Endothelial cell of umbilical vein (primary cell): Measurements from ENCODE around the gene ZG16B. TPM values are rescaled to one million over a fixed set of nuclear protein-coding genes. Genes with fewer than 3 reads are reported as not detected.

Experiments
- BruUV-seq: library from RNA; stranded (reverse); fragments of 400-500 nt; replicated peaks from 2 replicates; lab custom pipeline; 2021; lab: Mats Ljungman, UMichigan
- CTCF ChIA-PET: fragments of 300-600, 350-600 bp; sonication (Branson Sonifier 250); formaldehyde crosslinking; loops from one replicate; lab custom pipeline; 2021; ENCODE audit warnings: antibody characterized with exemption, inconsistent platforms; lab: Charles Lee
- POLR2A ChIA-PET: fragments of 300-600, 350-600 bp; sonication (Branson Sonifier 250); formaldehyde crosslinking; loops from one replicate; lab custom pipeline; 2021; ENCODE audit warnings: antibody characterized with exemption, inconsistent platforms; lab: Charles Lee
- DNase-seq: peaks from one replicate; pipeline ENCODE4 v3.0.0-alpha.2; 2011; ENCODE audit warnings: low read depth, low spot score
- FAIRE-seq: peaks from 2 replicates; lab custom pipeline; 2011; peaks lifted over from hg19 to GRCh38; lab: Jason Lieb, UNC
- H2AFZ ChIP-seq: 2 replicates; pipeline ENCODE4 v1.6.0; 2012; ENCODE audit warnings: low read depth, low read length, control low read depth, inconsistent platforms
- H3K27ac ChIP-seq: 2 replicates; pipeline ENCODE4 v1.5.1; 2011; ENCODE audit warnings: low read depth, mild to moderate bottlenecking, control low read depth, low read length, moderate library complexity; ENCODE audit not compliant: insufficient read depth
- H3K27me3 ChIP-seq, 2 experiments: 2 replicates each; pipeline versions ENCODE4 v1.6.0 to v1.6.1; 2011; ENCODE audit warnings: low read length in 2 of 2, mixed read lengths in 1 of 2; ENCODE audit not compliant: control insufficient read depth in 2 of 2, insufficient read depth in 2 of 2
- H3K36me3 ChIP-seq, 2 experiments: 2 replicates in 1 of 2; 3 replicates in 1 of 2; pipeline ENCODE4 v1.5.1; 2011; ENCODE audit warnings: low read length in 2 of 2, mild to moderate bottlenecking in 1 of 2, moderate library complexity in 1 of 2; ENCODE audit not compliant: control insufficient read depth in 2 of 2, insufficient read depth in 2 of 2; ENCODE audit errors: extremely low read depth in 1 of 2
- H3K4me1 ChIP-seq: 3 replicates; pipeline ENCODE4 v1.5.1; 2011; ENCODE audit warnings: mild to moderate bottlenecking, low read length; ENCODE audit not compliant: control insufficient read depth, insufficient read depth; ENCODE audit errors: extremely low read depth
- H3K4me2 ChIP-seq: 2 replicates; pipeline ENCODE4 v1.6.1; 2011; ENCODE audit warnings: low read length, control low read depth, mixed read lengths; ENCODE audit not compliant: insufficient read depth
- H3K4me3 ChIP-seq, 3 experiments: fragments of 200-600 bp in 1 of 3; sonication (generic), shearing (Covaris generic) in 1 of 3; replicated peaks in 1 of 3; 2 replicates each; pipeline ENCODE4 v1.5.1; 2011 to 2016; ENCODE audit warnings: control low read depth in 3 of 3, low read length in 3 of 3, mild to moderate bottlenecking in 2 of 3, inconsistent platforms in 1 of 3, low read depth in 1 of 3, moderate library complexity in 1 of 3; ENCODE audit not compliant: insufficient read depth in 1 of 3
- H3K79me2 ChIP-seq: 2 replicates; pipeline ENCODE4 v1.6.0; 2012; ENCODE audit warnings: low read length, inconsistent platforms; ENCODE audit not compliant: control insufficient read depth, insufficient read depth
- H3K9ac ChIP-seq: replicated peaks from 2 replicates; pipeline ENCODE3; 2011; ENCODE audit warnings: low read length, control low read depth; ENCODE audit not compliant: insufficient read depth; ENCODE audit errors: extremely low read depth
- H3K9me1 ChIP-seq: replicated peaks from 3 replicates; pipeline ENCODE4 v1.6.0; 2011; ENCODE audit warnings: mild to moderate bottlenecking, low read length; ENCODE audit not compliant: control insufficient read depth, insufficient read depth; ENCODE audit errors: extremely low read depth
- H3K9me3 ChIP-seq: replicated peaks from 2 replicates; pipeline ENCODE4 v1.5.1; 2012; ENCODE audit warnings: low read length, inconsistent platforms; ENCODE audit not compliant: control insufficient read depth, insufficient read depth
- H4K20me1 ChIP-seq: replicated peaks from 2 replicates; pipeline ENCODE3; 2011; ENCODE audit warnings: mild to moderate bottlenecking, low read length; ENCODE audit not compliant: control insufficient read depth, insufficient read depth; ENCODE audit errors: extremely low read depth
- EZH2 ChIP-seq: IDR thresholded peaks from 2 replicates; pipeline ENCODE4 v1.6.1; 2012; ENCODE audit warnings: borderline replicate concordance, low read depth, mild to moderate bottlenecking, moderate library complexity, low read length, inconsistent platforms; ENCODE audit not compliant: severe bottlenecking
- FOS ChIP-seq: IDR thresholded peaks from 2 replicates; pipeline ENCODE4 v1.6.1; 2011; ENCODE audit warnings: mild to moderate bottlenecking, low read length, moderate library complexity, borderline replicate concordance; ENCODE audit not compliant: insufficient read depth
- GATA2 ChIP-seq: IDR thresholded peaks from 2 replicates; pipeline ENCODE4 v1.7.0; 2011; ENCODE audit warnings: low read depth, mild to moderate bottlenecking, moderate library complexity, mixed read lengths, low read length; ENCODE audit not compliant: insufficient read length, insufficient read depth
- JUN ChIP-seq: IDR thresholded peaks from 2 replicates; pipeline ENCODE4 v1.6.1; 2011; ENCODE audit warnings: borderline replicate concordance, low read depth; ENCODE audit not compliant: insufficient read length, insufficient read depth
- MAX ChIP-seq: IDR thresholded peaks from 2 replicates; pipeline ENCODE4 v1.6.1; 2011; ENCODE audit not compliant: insufficient read depth, insufficient read length
- MYC ChIP-seq: IDR thresholded peaks from one replicate; pipeline ENCODE4 v1.6.1; 2011; ENCODE audit warnings: mild to moderate bottlenecking, low read depth, low read length
- POLR2A ChIP-seq: IDR thresholded peaks from 2 replicates; pipeline ENCODE4 v1.6.1; 2012; ENCODE audit warnings: low read depth, mild to moderate bottlenecking, control low read depth, low read length
- POLR2AphosphoS5 ChIP-seq: IDR thresholded peaks from 2 replicates; pipeline ENCODE4 v1.6.1; 2012; ENCODE audit warnings: low read depth, mild to moderate bottlenecking, control low read depth, low read length, moderate library complexity; ENCODE audit not compliant: insufficient read depth
- dilution Hi-C: fragments of 300-500 bp; cut with MboI; formaldehyde crosslinking; loops from one replicate; pipeline ENCODE4 v1.15.0; 2019; ENCODE audit warnings: low sequenced_read_pairs; ENCODE audit not compliant: extremely low pct_ligation_motif_present
- intact Hi-C: fragments of 100-400 bp; cut with micrococcal nuclease; formaldehyde crosslinking; loops from one replicate; pipeline ENCODE4 v1.10.0; 2022
- polyA plus RNA-seq, 4 experiments: library from polyadenylated mRNA; depleted of rRNA in 3 of 4; stranded (reverse) in 3 of 4; unstranded in 1 of 4; fragments of >200 nt; gene quantifications; 2 replicates each; pipeline versions ENCODE4 v1.2.1 to v1.2.3, GENCODE V29; 2011 to 2012; ENCODE audit warnings: missing spikeins in 1 of 4
- total RNA-seq: library from RNA; stranded (reverse); gene quantifications from 2 replicates; pipeline ENCODE4 v1.2.3, GENCODE V29; 2021
- TF ChIP-seq, protein P1 (sequence below), 2 donors: IDR thresholded peaks; 1 replicate in 1 of 2; 2 replicates in 1 of 2; pipeline ENCODE4 v1.5.1; 2011; ENCODE audit warnings: low read length in 2 of 2, mild to moderate bottlenecking in 2 of 2, moderate library complexity in 2 of 2, control low read depth in 1 of 2, inconsistent platforms in 1 of 2, low read depth in 1 of 2; ENCODE audit not compliant: insufficient read depth in 1 of 2; ENCODE audit errors: extremely low read depth in 1 of 2

The ZG16B gene
- total and polyA plus RNA-seq, 2 donors (not counting 3 experiments of a cell fraction or from before 2014, with no cell fraction given), result 0.22 TPM; not detected in 1

GRCh38 chr16:2839650-2840450, 9.7 kb downstream of the ZG16B start:
- H3K9me1 ChIP-seq, result no peaks in the 10 kb centered on the region
- FAIRE-seq (no peak), DNase-seq (no peak)
- no peaks in the 10 kb centered on the region for H3K9me3 ChIP-seq
- H3K4me3 ChIP-seq, result no peak overlapping the region
- H3K4me1 ChIP-seq, result peaks cover 23% of the 10 kb centered on the region
- H3K4me2 ChIP-seq, result no peak overlapping the region
- no peaks in the 10 kb centered on the region for H3K36me3 ChIP-seq
- H3K9ac ChIP-seq, result no peak overlapping the region
- no peaks in the 10 kb centered on the region for H3K79me2 ChIP-seq
- H3K27me3 ChIP-seq, result no peaks in the 10 kb centered on the region
- dilution Hi-C loops, result no loop called here
- no peak overlapping the region for H3K27ac ChIP-seq
- ChIA-PET CTCF (interaction anchor here (0.9 to 6.4 kb wide), 31 partner anchors 9 to 130 kb away, joined by 3 to 372 read pairs (median 8); partner anchors contain the start of genes FLYWCH1, FLYWCH2, PAQR4 and PRSS41), POLR2A (interaction anchor here (0.6 to 1.6 kb wide), 2 partner anchors 28 to 70 kb away, joined by 3 to 8 read pairs; no protein-coding TSS in a partner anchor)
- no peak overlapping the region for H2AFZ ChIP-seq
- TF ChIP-seq POLR2A (no peak), EZH2 (no peak), FOS (no peak), JUN (no peak), MAX (no peak), GATA2 (no peak), POLR2AphosphoS5 (no peak), MYC (no peak)
- TF ChIP-seq, protein P1, sequence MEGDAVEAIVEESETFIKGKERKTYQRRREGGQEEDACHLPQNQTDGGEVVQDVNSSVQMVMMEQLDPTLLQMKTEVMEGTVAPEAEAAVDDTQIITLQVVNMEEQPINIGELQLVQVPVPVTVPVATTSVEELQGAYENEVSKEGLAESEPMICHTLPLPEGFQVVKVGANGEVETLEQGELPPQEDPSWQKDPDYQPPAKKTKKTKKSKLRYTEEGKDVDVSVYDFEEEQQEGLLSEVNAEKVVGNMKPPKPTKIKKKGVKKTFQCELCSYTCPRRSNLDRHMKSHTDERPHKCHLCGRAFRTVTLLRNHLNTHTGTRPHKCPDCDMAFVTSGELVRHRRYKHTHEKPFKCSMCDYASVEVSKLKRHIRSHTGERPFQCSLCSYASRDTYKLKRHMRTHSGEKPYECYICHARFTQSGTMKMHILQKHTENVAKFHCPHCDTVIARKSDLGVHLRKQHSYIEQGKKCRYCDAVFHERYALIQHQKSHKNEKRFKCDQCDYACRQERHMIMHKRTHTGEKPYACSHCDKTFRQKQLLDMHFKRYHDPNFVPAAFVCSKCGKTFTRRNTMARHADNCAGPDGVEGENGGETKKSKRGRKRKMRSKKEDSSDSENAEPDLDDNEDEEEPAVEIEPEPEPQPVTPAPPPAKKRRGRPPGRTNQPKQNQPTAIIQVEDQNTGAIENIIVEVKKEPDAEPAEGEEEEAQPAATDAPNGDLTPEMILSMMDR (IDR thresholded peaks at IDR 0.05; ENCODE audit: extremely low read depth in 1 of 2, insufficient read depth in 1 of 2, low read depth in 1 of 2, low read length in 2 of 2), result no peak
- no TSS peak for BruUV-seq
- intact Hi-C loops, result loop anchor here (1.0 to 10.0 kb wide), 4 partner anchors 28 to 79 kb away; partner anchors contain the start of gene ELOB
- no peaks in the 10 kb centered on the region for H4K20me1 ChIP-seq
